ENCODE measurements around the gene SKOR1. TPM values are rescaled to one million over a fixed set of nuclear protein-coding genes. Genes with fewer than 3 reads are reported as not detected.

SKOR1 gene, protein sequence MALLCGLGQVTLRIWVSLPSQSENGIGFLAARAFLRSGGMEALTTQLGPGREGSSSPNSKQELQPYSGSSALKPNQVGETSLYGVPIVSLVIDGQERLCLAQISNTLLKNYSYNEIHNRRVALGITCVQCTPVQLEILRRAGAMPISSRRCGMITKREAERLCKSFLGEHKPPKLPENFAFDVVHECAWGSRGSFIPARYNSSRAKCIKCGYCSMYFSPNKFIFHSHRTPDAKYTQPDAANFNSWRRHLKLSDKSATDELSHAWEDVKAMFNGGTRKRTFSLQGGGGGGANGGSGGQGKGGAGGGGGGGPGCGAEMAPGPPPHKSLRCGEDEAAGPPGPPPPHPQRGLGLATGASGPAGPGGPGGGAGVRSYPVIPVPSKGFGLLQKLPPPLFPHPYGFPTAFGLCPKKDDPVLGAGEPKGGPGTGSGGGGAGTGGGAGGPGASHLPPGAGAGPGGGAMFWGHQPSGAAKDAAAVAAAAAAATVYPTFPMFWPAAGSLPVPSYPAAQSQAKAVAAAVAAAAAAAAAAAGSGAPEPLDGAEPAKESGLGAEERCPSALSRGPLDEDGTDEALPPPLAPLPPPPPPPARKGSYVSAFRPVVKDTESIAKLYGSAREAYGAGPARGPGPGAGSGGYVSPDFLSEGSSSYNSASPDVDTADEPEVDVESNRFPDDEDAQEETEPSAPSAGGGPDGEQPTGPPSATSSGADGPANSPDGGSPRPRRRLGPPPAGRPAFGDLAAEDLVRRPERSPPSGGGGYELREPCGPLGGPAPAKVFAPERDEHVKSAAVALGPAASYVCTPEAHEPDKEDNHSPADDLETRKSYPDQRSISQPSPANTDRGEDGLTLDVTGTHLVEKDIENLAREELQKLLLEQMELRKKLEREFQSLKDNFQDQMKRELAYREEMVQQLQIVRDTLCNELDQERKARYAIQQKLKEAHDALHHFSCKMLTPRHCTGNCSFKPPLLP
- total RNA-seq, result under 1 TPM; 0.07 to 0.40 (median 0.16) TPM
- polyA plus RNA-seq, result under 1 TPM; 0.15 to 0.16 TPM
- long read RNA-seq, donor 1, result 0 reads
- long read RNA-seq, donor 2, result 0 reads
- long read RNA-seq, donor 3, result 0 reads

DNA sequence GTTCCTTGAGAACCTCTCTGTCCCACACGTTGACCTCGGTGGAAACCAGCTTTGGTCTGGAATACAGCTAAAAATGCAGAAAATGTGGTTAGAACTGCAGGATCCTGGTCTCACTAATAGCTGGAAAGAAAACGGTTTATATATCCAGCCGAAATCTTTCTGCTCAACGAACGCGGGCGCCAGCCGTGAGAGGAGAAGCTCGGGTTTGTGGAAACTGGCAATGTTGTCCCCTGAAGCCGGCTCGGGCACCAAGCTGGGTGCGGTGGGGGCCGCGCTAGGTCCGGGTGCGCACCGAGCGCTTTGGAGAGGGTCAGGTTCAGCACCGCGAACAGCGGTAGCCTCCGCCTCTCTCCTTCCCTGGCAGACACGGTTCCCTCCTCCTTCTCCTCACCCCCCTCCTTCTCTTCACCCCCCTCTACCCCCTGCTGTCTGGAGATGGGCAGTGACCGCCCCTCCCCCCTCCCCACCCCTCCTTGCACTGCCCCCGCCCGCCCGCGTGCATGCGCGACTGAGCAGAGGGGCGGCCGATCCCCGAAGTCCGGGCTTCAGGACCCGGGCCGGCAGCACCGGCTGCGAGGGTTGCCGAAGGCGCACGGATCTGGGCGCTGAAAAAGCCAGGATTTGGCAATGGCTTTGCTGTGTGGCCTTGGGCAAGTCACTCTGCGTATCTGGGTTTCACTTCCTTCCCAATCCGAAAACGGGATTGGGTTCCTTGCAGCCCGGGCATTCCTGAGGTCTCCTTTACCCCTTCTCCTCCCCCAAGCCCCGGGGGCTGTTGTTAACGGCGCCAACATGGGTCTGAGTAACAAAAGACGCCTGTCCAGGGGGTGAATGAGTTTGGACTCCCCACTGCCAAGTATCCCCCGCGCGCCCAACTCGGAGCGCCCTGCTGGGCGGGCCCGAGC is at the start of gene SKOR1:
Gene SKOR1 (plus strand): TSS at position 534 of the 905 bp plus-strand sequence. CDS start 94 bp downstream, at position 628.
- intact Hi-C loops (cut with DNase I), result no loop called here
- Histone ChIP-seq H3K9me3 (no peaks in the 10 kb centered on the region), H3K27me3 (peaks cover 92 to 100% (median 100%) of the 10 kb centered on the region in 7 donors), H3K27ac (no peak within 1 kb of the TSS), H3K4me3 (peak within 1 kb of the TSS in 7 of 10 donors; percentile 3 to 31 (median 12)), H3K4me1 (peaks cover 10 to 90% (median 47%) of the 10 kb centered on the region in 9 donors), H3K36me3 (peaks cover 0 to 7% (median 0%) of the 10 kb centered on the region in 9 donors)
- DNase-seq (no peak), ATAC-seq (peak in 3 of 8 donors; percentile 35 to 45 (median 41))
- WGBS, 2 donors, result 2% methylated on average over 46 to 57 of the region's 58 CpGs
- TF ChIP-seq, protein P1, sequence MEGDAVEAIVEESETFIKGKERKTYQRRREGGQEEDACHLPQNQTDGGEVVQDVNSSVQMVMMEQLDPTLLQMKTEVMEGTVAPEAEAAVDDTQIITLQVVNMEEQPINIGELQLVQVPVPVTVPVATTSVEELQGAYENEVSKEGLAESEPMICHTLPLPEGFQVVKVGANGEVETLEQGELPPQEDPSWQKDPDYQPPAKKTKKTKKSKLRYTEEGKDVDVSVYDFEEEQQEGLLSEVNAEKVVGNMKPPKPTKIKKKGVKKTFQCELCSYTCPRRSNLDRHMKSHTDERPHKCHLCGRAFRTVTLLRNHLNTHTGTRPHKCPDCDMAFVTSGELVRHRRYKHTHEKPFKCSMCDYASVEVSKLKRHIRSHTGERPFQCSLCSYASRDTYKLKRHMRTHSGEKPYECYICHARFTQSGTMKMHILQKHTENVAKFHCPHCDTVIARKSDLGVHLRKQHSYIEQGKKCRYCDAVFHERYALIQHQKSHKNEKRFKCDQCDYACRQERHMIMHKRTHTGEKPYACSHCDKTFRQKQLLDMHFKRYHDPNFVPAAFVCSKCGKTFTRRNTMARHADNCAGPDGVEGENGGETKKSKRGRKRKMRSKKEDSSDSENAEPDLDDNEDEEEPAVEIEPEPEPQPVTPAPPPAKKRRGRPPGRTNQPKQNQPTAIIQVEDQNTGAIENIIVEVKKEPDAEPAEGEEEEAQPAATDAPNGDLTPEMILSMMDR (IDR thresholded peaks at IDR 0.05), result no peak

DNA sequence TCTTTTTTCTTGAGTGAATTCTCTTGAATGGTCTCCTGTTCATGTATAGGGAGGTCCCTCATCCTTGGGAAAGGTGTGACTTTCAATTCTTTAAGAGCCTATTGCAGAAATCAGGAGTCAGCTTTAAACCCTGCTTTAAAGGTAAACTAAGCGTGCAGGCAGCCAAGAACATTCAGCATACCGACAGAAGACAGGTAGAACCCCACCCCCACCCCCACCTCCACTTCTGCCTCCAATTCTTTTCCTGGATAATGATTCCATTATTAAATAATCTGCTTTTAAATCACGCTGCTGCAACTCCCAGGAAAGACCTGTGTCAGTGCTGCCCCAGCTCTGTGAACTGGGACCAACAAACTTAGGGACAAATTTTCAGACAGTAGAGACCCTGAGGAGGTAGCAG is 49.3 kb upstream of the SKOR1 start:
- Histone ChIP-seq H3K4me3 (no peak overlapping the region), H3K27ac (no peak overlapping the region), H3K27me3 (no peaks in the 10 kb centered on the region), H3K9me3 (no peaks in the 10 kb centered on the region), H3K36me3 (peaks cover 0 to 15% (median 0%) of the 10 kb centered on the region in 9 donors), H3K4me1 (peaks cover 0 to 11% (median 5%) of the 10 kb centered on the region in 9 donors)
- intact Hi-C loops (cut with DNase I), result loop anchor here in 1 of 10 donors (10.0 kb wide), 1 partner anchor 59 kb away; no protein-coding TSS in a partner anchor
- ATAC-seq, result no peak
- DNase-seq, result no peak
- TF ChIP-seq, protein P1 (IDR thresholded peaks at IDR 0.05), result no peak
- 94 to 96% methylated on average over 3 of the region's 3 CpGs for WGBS, 2 donors

DNA sequence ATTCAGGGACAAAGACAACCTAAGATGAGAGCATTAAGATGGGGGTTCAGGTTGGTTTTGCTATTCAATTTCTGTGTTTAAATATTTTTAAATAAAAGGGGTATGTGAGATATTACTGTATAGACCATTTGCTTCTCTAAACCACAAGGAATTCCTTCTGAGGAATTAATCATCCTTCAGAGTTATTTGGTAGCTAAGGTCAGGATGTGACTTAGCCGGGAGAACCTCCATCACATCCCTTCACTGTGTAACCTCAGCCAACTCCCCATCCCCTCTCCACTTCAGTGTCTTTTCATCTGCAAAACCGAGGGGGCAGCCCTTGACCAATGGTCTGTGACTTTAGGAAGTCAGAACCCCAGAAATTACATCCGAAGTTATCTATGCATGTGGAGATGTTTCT is 48.7 kb upstream of the SKOR1 start:
- TF ChIP-seq, protein P1 (IDR thresholded peaks at IDR 0.05), result no peak
- WGBS, 2 donors, result 77 to 83% methylated on average over 3 of the region's 3 CpGs
- Histone ChIP-seq H3K4me1 (peaks cover 0 to 9% (median 2%) of the 10 kb centered on the region in 9 donors), H3K36me3 (peaks cover 0 to 15% (median 0%) of the 10 kb centered on the region in 9 donors), H3K4me3 (no peak overlapping the region), H3K27ac (no peak overlapping the region), H3K9me3 (no peaks in the 10 kb centered on the region), H3K27me3 (no peaks in the 10 kb centered on the region)
- ATAC-seq, result no peak
- DNase-seq, result no peak
- intact Hi-C loops (cut with DNase I), result loop anchor here in 1 of 10 donors (10.0 kb wide), 1 partner anchor 58 kb away; no protein-coding TSS in a partner anchor

Data from heart right ventricle (tissue), 16 donors.